SK-N-SH treated with all-trans-retinoic acid at 6 μM for 48 hours (cell line): ENCODE results near the gene PRPH2.

Experiments
- ATAC-seq: fragments of 200-7000 bp; cut with Tn5 transposase; 3 replicates; pipeline ENCODE4 v1.9.1; 2020; ENCODE audit warnings: mild to moderate bottlenecking, moderate library complexity
- ARNTL ChIP-seq: fragments of 450-650 bp; formaldehyde crosslinking; IDR thresholded peaks from 2 replicates; pipeline ENCODE4 v1.5.0; 2020; ENCODE audit warnings: low read depth, mild to moderate bottlenecking, moderate library complexity, borderline replicate concordance
- BACH2 ChIP-seq: fragments of 250-450 bp; sonication (Bioruptor Pico); IDR thresholded peaks from 2 replicates; pipeline ENCODE4 v1.9.0; 2021; ENCODE audit warnings: mild to moderate bottlenecking, borderline replicate concordance
- CSDC2 ChIP-seq: fragments of 250-450 bp; sonication (Bioruptor Pico); IDR thresholded peaks from 2 replicates; pipeline ENCODE4 v1.5.0; 2020; ENCODE audit warnings: mild to moderate bottlenecking, moderate library complexity
- ESRRG ChIP-seq: fragments of 250-450 bp; sonication (Bioruptor Pico); IDR thresholded peaks from 2 replicates; pipeline ENCODE4 v1.6.1; 2021; ENCODE audit warnings: mild to moderate bottlenecking
- GLIS3 ChIP-seq: fragments of 250-450 bp; sonication (Bioruptor Pico); IDR thresholded peaks from 2 replicates; pipeline ENCODE4 v1.5.0; 2020; ENCODE audit warnings: mild to moderate bottlenecking, moderate library complexity
- ISL1 ChIP-seq: fragments of 250-450 bp; sonication (Bioruptor Pico); IDR thresholded peaks from 2 replicates; pipeline ENCODE4 v2.1.2; 2022; ENCODE audit warnings: mild to moderate bottlenecking, moderate library complexity
- OSR1 ChIP-seq: fragments of 250-450 bp; sonication (Bioruptor Pico); IDR thresholded peaks from 2 replicates; pipeline ENCODE4 v1.8.0; 2022; ENCODE audit warnings: moderate library complexity, mild to moderate bottlenecking, inconsistent platforms
- PPARA ChIP-seq: fragments of 250-450 bp; sonication (Bioruptor Pico); IDR thresholded peaks from 2 replicates; pipeline ENCODE4 v1.5.0; 2020; ENCODE audit warnings: mild to moderate bottlenecking, borderline replicate concordance
- RARB ChIP-seq: fragments of 250-450 bp; sonication (Bioruptor Pico); IDR thresholded peaks from 2 replicates; pipeline ENCODE4 v1.8.0; 2021; ENCODE audit warnings: mild to moderate bottlenecking, moderate library complexity
- SNAI2 ChIP-seq: fragments of 250-450 bp; sonication (Bioruptor Pico); IDR thresholded peaks from 2 replicates; pipeline ENCODE4 v1.5.0; 2020; ENCODE audit warnings: mild to moderate bottlenecking, moderate library complexity
- TCF4 ChIP-seq: fragments of 250-450 bp; sonication (Bioruptor Pico); IDR thresholded peaks from 2 replicates; pipeline ENCODE4 v1.8.0; 2021; ENCODE audit warnings: mild to moderate bottlenecking, moderate library complexity, borderline replicate concordance
- ZC3H10 ChIP-seq: fragments of 250-450 bp; sonication (Bioruptor Pico); IDR thresholded peaks from 2 replicates; pipeline ENCODE4 v1.5.1; 2021; ENCODE audit warnings: mild to moderate bottlenecking, moderate library complexity
- ZFP3 ChIP-seq: fragments of 250-450 bp; sonication (Bioruptor Pico); IDR thresholded peaks from 2 replicates; pipeline ENCODE4 v1.5.0; 2020; ENCODE audit warnings: mild to moderate bottlenecking, moderate library complexity
- ZFP30 ChIP-seq: fragments of 450-650 bp; formaldehyde crosslinking; IDR thresholded peaks from 2 replicates; pipeline ENCODE4 v1.5.0; 2022; ENCODE audit warnings: mild to moderate bottlenecking, moderate library complexity
- ZNF565 ChIP-seq: fragments of 450-650 bp; formaldehyde crosslinking; conservative IDR thresholded peaks from 2 replicates; pipeline ENCODE4 v1.5.0; 2020; ENCODE audit warnings: low read depth, mild to moderate bottlenecking, moderate library complexity
- ZNF70 ChIP-seq: fragments of 450-650 bp; formaldehyde crosslinking; IDR thresholded peaks from 2 replicates; pipeline ENCODE4 v1.5.0; 2020; ENCODE audit warnings: mild to moderate bottlenecking, moderate library complexity
- TF ChIP-seq, protein P1 (sequence below): fragments of 250-450 bp; sonication (Bioruptor Pico); IDR thresholded peaks from 2 replicates; pipeline ENCODE4 v1.5.1; 2021; ENCODE audit warnings: mild to moderate bottlenecking, moderate library complexity
- TF ChIP-seq, protein P2 (sequence below): fragments of 250-450 bp; sonication (Bioruptor Pico); IDR thresholded peaks from 2 replicates; pipeline ENCODE4 v1.8.0; 2021; ENCODE audit warnings: low read depth, mild to moderate bottlenecking, moderate library complexity, borderline replicate concordance
- TF ChIP-seq, protein P3 (sequence below): fragments of 250-450 bp; sonication (Bioruptor Pico); IDR thresholded peaks from 2 replicates; pipeline ENCODE4 v1.5.1; 2020; ENCODE audit warnings: low read depth, mild to moderate bottlenecking, moderate library complexity
- TF ChIP-seq, protein P4 (sequence below): fragments of 250-450 bp; sonication (Bioruptor Pico); IDR thresholded peaks from 2 replicates; pipeline ENCODE4 v1.8.0; 2020; ENCODE audit warnings: mild to moderate bottlenecking, moderate library complexity, borderline replicate concordance

Gene PRPH2

DNA sequence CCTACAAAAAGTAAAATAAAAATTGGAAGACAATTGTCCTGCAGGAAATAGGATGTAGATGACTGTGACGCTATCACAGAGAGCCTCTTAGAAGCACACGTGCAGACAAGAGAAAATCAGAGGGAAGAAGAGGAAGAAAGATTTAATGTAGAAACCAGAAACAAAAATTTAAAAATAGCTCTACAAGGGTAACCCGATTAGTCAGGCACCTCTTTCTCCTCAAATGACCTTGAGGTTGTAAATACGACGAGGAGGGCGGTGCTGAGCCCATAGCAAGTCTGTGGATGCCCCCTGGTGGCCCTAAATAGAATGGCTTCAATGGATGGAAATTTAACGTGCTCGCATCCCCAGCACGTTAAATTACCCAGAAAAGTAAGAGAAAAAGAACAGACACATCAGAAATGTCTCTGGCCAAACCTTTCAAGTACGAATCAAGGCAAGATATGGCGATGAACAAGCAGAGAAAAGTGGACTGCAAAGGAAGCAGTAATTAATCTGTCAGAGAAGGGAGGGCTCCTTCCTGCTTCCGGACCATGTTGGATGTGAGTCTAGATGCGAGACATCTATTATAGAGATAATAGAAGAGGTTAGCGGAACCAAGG is 4.2 kb upstream of the PRPH2 start:
- TF ChIP-seq ZFP30 (peak; percentile 57), PPARA (CRISPR knock-in tag) (0 out of 2 replicates have a peak, but pooled peaks have one; percentile 64), BACH2 (no peak)
- peak; percentile 94 for ATAC-seq

DNA sequence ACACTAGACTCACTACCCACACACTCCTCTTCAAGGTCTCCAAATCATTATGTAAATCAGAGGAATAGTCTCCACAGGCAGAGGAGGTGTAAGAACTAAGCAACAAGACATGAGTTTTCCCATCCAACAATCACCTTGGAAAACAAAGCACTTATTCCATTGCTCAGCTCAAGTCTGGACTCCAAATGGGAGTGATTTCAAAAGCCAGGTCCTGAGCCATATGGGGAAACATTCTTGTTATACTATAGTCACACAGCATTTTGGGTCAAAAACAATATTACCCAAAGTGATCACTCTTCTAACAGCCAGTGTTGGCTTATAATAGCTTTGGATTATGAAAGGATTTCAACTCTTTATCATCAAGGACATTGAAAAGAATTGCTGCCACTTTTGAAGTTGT is 3.6 kb upstream of the PRPH2 start:
- TF ChIP-seq ZC3H10 (CRISPR knock-in tag) = no peak
- TF ChIP-seq ZFP30 = no peak
- TF ChIP-seq SNAI2 (CRISPR knock-in tag) = no peak
- ATAC-seq = no peak; the same call in none of the 3 replicates

DNA sequence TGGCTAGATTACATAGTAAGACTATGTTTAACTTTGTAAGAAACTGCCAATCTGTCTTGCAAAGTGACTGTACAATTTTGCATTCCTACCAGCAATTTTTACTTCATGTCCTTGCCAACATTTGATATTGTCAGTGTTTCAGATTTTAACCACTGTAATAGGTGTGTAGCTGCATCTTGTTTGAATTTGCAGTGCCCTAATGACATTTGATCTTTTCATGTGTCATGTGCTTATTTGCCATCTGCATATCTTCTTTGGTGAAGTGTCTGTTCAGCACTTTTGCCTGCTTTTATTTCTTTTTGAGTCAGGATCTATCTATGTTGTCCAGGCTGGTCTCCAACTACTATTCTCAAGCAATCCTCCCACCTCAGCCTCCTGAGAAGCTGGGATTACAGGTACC is 2.4 kb upstream of the PRPH2 start:
- no peak for ATAC-seq
- TF ChIP-seq GLIS3 (CRISPR knock-in tag) (no peak), ZFP3 (CRISPR knock-in tag) (no peak), BACH2 (no peak)
- TF ChIP-seq, protein P1, sequence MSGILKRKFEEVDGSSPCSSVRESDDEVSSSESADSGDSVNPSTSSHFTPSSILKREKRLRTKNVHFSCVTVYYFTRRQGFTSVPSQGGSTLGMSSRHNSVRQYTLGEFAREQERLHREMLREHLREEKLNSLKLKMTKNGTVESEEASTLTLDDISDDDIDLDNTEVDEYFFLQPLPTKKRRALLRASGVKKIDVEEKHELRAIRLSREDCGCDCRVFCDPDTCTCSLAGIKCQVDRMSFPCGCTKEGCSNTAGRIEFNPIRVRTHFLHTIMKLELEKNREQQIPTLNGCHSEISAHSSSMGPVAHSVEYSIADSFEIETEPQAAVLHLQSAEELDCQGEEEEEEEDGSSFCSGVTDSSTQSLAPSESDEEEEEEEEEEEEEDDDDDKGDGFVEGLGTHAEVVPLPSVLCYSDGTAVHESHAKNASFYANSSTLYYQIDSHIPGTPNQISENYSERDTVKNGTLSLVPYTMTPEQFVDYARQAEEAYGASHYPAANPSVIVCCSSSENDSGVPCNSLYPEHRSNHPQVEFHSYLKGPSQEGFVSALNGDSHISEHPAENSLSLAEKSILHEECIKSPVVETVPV = no peak

DNA sequence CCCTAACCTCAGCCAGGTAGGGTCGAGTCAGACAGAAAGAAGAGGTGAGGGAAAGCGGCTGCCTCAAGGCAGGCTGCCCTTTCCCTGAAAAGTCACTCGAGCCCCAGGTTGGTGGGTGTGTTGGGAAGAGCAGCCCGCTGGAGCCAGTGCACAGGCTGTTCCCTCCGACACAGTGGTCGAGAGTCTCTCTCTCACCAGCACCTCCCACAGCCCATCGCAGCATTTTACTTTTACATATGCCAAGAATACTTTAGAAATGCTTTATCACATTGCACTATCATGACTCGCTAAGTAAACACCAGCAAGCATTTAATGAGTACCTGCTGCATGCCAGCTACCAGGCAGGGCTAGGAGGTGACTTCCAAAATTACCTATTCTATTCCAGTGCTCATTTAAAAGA is 1.7 kb downstream of the PRPH2 start:
- no peak for TF ChIP-seq SNAI2 (CRISPR knock-in tag)
- no peak for TF ChIP-seq OSR1 (CRISPR knock-in tag)
- no peak for TF ChIP-seq ZNF565 (CRISPR knock-in tag)
- no peak for TF ChIP-seq ZC3H10 (CRISPR knock-in tag)
- no peak for TF ChIP-seq TCF4 (CRISPR knock-in tag)
- no peak for TF ChIP-seq GLIS3 (CRISPR knock-in tag)
- TF ChIP-seq, protein P2, sequence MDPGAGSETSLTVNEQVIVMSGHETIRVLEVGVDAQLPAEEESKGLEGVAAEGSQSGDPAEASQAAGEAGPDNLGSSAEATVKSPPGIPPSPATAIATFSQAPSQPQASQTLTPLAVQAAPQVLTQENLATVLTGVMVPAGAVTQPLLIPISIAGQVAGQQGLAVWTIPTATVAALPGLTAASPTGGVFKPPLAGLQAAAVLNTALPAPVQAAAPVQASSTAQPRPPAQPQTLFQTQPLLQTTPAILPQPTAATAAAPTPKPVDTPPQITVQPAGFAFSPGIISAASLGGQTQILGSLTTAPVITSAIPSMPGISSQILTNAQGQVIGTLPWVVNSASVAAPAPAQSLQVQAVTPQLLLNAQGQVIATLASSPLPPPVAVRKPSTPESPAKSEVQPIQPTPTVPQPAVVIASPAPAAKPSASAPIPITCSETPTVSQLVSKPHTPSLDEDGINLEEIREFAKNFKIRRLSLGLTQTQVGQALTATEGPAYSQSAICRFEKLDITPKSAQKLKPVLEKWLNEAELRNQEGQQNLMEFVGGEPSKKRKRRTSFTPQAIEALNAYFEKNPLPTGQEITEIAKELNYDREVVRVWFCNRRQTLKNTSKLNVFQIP (CRISPR knock-in tag) = no peak
- no peak for TF ChIP-seq ZFP30
- no peak for TF ChIP-seq BACH2
- TF ChIP-seq RARB (CRISPR knock-in tag) = no peak
- TF ChIP-seq, protein P1 = no peak
- peak; percentile 85 for ATAC-seq

DNA sequence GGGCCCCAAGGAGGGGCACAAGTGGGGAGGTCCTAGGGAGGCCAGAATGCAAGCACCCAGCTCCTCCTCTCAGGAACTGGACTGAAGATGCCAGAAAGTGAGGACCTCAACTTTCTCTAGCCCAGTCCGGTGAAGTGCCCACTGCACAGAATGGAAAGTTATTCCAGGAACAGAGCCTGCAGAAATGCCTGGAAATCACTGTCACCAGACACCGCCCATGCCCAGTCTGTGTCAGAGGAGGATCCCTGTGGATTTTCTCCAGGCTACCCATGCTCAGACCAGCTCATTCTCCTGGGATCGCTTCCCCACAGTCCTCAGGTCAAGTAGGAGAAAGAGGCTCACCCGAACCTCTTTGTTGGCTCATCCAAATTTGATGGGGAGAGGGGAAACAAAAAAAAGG is 6.5 kb downstream of the PRPH2 start:
- TF ChIP-seq ZC3H10 (CRISPR knock-in tag) (no peak), ZFP3 (CRISPR knock-in tag) (no peak), BACH2 (no peak), SNAI2 (CRISPR knock-in tag) (no peak), ZFP30 (no peak), OSR1 (CRISPR knock-in tag) (no peak)
- TF ChIP-seq, protein P3, sequence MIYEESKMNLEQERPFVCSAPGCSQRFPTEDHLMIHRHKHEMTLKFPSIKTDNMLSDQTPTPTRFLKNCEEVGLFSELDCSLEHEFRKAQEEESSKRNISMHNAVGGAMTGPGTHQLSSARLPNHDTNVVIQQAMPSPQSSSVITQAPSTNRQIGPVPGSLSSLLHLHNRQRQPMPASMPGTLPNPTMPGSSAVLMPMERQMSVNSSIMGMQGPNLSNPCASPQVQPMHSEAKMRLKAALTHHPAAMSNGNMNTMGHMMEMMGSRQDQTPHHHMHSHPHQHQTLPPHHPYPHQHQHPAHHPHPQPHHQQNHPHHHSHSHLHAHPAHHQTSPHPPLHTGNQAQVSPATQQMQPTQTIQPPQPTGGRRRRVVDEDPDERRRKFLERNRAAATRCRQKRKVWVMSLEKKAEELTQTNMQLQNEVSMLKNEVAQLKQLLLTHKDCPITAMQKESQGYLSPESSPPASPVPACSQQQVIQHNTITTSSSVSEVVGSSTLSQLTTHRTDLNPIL (CRISPR knock-in tag) = no peak
- no peak for ATAC-seq

DNA sequence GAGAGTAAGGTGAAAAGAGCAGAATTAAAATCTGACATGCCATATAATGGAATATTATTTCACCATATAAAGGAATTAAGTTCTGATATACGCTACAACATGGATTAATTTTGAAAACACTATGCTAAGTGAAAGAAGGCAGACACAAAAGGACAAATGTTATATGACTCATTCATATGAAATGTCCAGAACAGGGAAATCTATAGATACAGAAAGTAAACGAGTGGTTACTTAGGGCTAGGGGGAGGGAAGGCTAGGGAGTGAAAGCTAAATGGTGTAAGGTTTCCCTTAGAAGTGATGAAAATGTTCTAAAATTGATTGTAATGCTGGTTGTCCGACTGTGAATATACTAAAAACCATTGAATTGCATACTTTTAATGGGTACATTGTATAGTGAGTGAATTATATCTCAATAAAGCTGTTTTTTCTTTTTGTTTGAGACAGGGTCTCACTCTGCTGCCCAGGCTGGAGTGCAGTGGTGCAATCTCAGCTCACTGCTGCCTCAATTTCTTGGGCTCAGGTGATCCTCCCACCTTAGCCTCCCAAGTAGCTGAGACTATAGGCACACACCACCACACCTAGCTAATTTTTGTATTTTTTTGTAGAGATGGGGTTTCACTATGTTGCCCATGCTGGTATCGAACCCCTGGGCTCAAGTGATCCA is 8.2 kb downstream of the PRPH2 start:
- peak; percentile 82 for ATAC-seq
- TF ChIP-seq ISL1 (CRISPR knock-in tag) (0 out of 2 replicates have a peak, but pooled peaks have one; percentile 14), CSDC2 (no peak)
- TF ChIP-seq, all 23 proteins: peak for 1

DNA sequence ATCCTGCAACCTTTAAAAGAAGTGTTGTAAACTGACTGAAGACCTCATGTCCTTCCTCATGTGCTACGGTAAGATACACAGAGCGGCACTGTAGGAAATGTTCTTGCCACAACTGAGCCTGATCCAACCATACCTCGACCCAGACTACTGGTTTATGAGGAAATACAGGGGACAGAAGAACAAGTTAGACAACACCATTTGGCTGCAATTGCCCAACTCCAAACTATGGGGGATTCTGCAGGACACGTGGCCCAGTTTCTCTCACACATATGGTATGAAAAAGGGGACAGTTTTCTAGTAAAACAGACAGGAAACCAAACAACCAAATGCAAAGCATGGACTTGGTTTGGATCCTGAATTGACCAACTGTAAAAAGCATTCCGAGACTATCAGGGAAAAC is 10.5 kb downstream of the PRPH2 start:
- ATAC-seq = no peak
- TF ChIP-seq ZC3H10 (CRISPR knock-in tag) (no peak), ZFP3 (CRISPR knock-in tag) (no peak), GLIS3 (CRISPR knock-in tag) (no peak), OSR1 (CRISPR knock-in tag) (no peak), ESRRG (CRISPR knock-in tag) (no peak), ZNF70 (CRISPR knock-in tag) (no peak), SNAI2 (CRISPR knock-in tag) (no peak), RARB (CRISPR knock-in tag) (no peak), PPARA (CRISPR knock-in tag) (no peak), ARNTL (CRISPR knock-in tag) (no peak), ZNF565 (CRISPR knock-in tag) (no peak), BACH2 (no peak)
- TF ChIP-seq, protein P4, sequence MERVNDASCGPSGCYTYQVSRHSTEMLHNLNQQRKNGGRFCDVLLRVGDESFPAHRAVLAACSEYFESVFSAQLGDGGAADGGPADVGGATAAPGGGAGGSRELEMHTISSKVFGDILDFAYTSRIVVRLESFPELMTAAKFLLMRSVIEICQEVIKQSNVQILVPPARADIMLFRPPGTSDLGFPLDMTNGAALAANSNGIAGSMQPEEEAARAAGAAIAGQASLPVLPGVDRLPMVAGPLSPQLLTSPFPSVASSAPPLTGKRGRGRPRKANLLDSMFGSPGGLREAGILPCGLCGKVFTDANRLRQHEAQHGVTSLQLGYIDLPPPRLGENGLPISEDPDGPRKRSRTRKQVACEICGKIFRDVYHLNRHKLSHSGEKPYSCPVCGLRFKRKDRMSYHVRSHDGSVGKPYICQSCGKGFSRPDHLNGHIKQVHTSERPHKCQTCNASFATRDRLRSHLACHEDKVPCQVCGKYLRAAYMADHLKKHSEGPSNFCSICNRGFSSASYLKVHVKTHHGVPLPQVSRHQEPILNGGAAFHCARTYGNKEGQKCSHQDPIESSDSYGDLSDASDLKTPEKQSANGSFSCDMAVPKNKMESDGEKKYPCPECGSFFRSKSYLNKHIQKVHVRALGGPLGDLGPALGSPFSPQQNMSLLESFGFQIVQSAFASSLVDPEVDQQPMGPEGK (CRISPR knock-in tag) = no peak
- TF ChIP-seq, protein P2 (CRISPR knock-in tag) = no peak
